Stimulated activated CD4-positive, alpha-beta T cell treated with anti-CD3 and anti-CD28 coated beads, Interleukin-1b, Interleukin-23, amount 100 ng/mL, for 48 hours (primary cell): ENCODE results near the gene GRIN2B.

ENCODE experiments used
- DNase-seq: peaks from one replicate; pipeline ENCODE4 v3.0.0-alpha.2; 2020

Gene GRIN2B

DNA sequence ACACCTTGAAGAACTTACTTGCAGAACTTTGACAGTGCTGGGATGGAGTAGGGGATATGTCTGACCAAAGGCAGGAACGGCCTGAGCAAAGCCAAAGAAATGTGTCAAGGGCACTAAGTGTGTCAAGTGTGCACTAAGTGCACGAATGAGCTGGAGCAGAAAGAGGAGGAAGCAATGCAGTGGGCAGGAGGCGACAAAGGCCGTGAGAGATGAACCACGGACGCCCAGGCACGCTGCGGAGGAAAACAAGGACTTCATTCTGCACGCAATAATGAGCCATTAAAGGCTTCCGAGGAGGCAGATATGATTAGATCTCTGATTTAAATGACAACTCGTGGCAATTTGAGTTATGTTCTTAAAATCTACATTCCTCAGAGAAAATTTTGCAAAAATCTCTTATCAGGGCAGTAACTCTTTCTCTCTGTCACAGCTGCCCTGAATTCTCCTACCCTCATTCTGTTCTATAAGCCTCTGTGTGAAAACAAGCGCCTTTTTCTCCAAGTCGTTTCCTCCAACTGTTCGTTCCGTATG is 25.3 kb downstream of the GRIN2B start:
- DNase-seq = no peak

DNA sequence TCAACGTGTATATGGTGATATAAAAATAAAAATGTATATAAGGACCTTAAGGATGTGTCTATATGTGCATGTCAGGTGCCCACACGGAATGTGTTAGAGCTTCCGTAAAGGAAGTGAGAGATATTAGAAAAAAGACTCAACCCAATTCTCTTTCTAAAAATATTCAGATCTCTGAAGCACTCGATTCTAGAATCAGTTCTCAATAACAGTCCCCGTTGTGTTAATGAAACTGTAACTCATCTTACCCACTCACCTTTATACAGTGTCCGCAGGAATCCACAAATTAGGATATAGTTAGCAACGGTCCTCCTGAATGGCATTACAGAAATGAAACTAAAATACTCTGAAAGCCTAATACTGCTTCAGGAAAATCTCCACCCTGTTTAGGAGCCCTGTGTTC is 29.3 kb downstream of the GRIN2B start:
- DNase-seq = no peak

DNA sequence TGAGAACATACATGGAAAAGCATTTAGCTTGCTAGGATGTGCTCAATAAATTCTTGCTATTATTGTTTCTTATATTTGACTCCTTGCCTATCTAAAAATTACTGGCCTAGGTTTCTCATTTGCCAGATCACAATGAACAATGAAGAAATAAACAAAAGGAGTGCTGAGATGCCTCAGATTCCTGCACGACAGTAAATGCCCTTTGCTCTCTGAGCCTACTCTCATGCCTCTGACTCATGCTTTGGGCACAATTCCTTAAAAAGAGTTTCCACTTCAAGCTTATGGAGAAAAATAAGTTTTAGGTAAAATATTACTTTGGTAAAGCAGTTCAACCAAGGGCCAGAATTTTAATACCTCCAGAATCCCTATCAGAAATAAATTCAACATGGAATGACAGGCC is 30.9 kb downstream of the GRIN2B start:
- no peak for DNase-seq

DNA sequence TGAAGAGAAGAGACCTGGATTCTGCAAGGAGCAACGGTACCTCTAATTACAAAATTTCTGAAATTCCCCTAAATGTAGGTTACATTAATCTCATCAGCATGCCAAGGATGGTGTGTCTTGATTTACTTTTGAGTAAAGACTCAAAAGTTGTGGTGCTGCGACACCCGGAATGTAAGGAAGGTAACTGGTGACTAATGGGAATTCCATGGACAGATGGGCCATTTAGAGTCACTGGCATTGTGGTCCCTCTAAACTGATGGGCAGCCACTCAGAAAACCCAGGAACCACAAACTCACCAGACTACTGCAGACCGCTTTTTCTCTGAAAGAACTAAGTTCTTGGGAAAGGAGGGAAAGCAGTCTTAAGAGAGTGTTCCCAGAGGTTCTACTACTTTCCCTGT is 32.8 kb downstream of the GRIN2B start:
- DNase-seq = no peak

DNA sequence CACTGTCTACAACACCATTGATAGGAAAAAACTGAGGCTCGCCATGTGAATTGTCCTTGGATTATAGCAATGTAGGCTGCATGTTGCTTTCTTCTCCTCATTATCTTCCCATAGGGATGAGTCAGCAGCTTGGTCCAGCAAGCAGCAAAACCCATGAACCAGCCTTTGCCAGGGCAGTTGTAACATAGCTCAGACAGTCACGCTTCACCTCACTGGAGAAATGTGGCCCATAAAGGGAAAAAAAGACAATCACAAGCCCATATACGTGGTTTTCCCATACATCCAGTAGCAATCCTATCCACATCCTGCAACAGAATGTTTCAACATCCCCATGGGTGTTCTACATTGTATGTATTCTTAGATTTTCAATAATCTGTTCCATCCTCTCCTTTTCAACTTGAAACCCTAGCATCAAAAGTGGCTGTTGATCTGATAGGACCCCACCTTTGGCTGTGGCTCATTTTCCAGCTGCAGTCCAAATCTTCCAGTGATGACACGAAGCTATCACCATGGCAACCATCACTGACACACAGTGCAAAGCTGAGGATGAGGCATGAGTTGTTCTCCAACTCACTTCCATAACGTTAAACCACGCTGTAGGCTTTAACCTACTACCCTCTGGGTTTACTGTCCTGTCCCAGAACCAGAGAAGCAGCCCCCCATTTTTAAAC is 34.0 kb downstream of the GRIN2B start:
- DNase-seq = no peak

DNA sequence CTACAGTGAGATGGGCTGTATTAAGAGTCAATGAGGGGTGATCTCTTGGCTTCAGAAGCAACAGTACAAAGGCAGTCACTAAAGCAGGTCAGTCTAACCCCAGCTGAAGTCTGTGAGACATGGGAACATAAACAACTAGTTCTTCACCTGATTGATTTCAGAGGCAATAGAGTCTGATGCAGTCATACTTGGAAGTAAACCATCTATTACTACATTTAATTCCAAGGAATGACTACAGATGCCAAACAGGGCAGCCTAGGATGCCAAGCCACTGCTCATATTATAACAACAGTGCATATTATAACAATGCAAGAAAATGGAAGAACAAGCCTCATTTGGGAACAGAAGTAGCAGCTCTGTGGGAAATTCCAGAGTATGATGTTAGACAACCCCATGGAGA is 35.8 kb downstream of the GRIN2B start:
- no peak for DNase-seq

DNA sequence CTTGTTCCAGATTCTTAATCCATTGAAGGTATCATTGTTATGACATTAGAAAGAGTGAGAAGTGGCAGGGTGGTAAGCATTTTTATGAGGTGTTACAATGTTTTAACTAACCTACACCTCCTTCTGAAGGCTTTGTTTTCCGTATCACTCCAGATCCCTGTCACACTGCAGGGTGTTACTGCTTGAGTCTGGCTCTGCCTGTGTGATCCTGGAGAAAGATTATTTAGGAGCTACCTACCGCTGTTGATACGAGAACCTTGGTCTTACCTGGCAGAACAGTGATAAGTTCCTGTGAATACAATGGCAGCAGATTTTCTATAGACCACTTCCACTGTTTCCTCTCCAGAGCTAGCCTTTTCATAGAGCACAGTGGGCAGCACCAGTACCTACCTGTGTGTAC is 36.2 kb downstream of the GRIN2B start:
- no peak for DNase-seq

DNA sequence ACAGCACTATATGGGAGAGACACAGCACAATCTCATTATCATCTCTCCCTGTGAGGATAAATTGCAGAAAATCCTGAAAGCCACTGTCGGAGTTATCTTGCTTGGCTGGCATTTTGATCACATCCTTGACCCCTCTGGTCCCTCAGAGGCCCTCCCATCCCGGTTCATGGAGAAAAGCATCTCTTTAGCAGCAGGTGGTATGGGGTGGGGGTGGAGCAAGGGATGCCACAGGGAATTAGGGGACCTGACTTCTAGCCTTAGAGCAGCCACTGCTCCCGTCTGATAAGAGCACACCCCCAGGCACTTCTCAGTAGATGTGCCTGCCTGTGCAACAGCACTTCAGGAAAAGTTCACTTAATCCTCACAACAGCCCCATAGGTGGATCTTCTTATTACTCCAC is 38.6 kb downstream of the GRIN2B start:
- no peak for DNase-seq

DNA sequence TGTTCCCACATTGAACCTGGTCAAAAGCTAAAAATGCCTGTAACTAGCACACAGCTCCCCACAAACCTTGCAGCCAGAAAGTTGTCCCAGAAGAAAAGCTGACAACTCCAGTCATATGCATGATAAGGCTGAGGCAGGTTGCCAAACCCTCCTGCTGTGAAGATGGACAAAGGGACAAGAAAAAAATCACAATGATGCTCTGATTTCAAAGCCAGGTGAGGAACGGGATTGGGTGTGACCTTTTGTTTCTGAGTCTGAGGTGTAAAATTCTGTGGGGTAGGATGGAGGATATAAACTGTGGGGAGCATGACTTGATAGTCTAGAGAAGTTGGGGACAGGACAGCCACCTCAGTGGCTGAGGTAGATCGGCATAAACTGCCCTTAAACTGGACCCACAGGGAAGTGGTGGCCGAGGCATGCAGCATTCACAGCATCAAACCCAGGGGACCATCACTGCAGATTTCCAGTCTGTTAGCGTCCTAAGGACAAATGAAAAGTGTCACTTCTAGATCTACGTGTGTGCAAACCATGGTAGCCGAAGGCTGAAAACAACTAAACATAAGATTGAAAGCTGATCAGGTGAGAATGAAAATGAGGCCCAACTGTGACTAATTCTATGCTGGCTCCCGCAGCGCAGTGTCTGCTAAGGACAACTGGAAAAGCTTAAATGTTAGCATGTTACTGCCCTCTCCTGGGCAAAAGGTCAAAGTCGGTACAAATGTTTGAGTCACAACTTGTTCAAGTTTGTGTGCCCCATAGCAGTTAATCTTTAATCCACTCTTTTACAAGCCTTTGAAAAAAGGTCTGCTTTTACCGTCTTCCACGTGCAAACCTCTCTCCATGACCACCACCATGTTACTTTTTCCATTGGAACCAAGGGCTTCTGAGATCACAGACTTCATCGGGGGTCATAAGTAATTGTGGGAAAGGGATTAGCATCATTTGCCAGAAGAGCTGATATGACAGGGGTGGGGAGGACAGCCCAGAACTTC is 39.8 kb downstream of the GRIN2B start:
- DNase-seq = peak; percentile 6

DNA sequence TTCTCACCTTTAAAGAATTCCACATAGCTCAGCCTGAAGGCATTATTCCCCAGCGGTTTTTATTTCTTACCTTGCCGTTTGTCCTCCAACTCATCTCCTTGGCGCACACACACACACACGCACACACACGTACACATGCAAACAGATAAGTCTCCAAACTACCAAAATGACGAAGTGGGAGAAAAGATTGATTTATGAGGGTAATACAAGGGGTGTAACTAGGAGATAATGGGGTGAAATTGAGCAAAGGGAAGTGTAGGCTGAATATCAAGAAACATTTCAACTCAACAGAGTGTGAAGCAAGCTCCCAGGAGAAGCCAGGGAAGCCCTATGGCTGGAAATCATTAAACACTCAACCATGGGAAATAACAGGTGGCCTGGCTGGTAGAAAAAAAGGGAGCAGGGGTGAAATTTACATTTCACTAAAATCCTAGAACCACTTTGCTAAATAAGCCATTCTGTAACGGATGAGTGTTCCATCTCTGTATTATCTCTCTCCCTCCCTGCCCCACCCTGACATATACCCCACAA is 41.0 kb downstream of the GRIN2B start:
- no peak for DNase-seq

DNA sequence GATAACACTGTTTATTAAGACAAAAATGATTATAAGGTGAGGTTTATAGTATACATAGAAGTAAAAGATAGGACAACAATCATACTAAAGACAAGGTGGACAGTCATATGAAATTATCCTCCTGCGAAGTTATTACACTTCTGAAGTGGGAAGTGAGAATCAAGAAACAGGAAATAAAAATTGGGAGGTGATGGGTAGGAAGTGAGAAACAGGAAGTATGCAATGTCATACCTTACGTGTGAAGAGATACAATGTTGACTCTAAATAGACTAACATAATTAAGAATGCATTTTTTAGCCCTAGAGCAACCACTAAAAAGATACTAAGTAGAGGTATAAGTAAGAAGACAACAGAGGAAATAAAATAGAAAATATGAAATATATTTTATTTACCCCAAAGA is 43.7 kb downstream of the GRIN2B start:
- no peak for DNase-seq

DNA sequence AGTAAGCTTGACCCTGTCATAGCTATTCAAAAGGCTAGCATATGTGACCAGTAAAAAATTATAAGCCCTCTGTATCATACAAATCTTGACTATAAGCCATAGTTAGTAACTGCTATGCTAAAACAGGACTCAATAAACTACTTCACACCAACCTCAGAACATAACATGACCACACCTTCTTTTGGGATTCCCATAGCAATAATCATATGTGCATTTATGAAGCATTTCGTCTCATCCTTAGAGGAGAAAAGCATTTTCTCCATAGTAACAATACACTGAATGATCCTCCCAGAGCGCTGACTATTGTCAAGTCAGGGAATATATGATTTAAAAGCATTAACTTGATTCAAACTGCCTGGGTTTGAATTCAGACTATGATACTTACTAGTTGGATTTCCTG is 46.2 kb downstream of the GRIN2B start:
- DNase-seq = no peak
